Esophagus squamous epithelium (tissue), 5 donors: ENCODE data around the gene GTF2I. TPM values are rescaled to one million over a fixed set of nuclear protein-coding genes. Genes with fewer than 3 reads are reported as not detected.

Experiments
- DNase-seq: peaks from one replicate; lab custom pipeline; 2025; lab: John Stamatoyannopoulos, UW
- H3K27ac ChIP-seq, 4 donors: fragments of 200-600 bp; sonication (generic); one replicate each; pipeline ENCODE4 v1.5.1; 2016 to 2019; ENCODE audit warnings: mild to moderate bottlenecking in 1 of 4
- H3K27me3 ChIP-seq, 4 donors: fragments of 200-600 bp; sonication (generic); 1 replicate in 3 of 4; 2 replicates in 1 of 4; pipeline versions ENCODE4 v1.5.1 to v1.6.0; 2017 to 2021; ENCODE audit warnings: antibody characterized with exemption in 1 of 4
- H3K36me3 ChIP-seq, 3 donors: fragments of 200-600 bp; sonication (generic); one replicate each; pipeline ENCODE4 v1.5.1; 2016 to 2019
- H3K4me1 ChIP-seq, 3 donors: fragments of 200-600 bp; sonication (generic); one replicate each; pipeline ENCODE4 v1.5.1; 2017 to 2019
- H3K4me3 ChIP-seq, 4 donors: fragments of 200-600 bp; sonication (generic); 1 replicate in 3 of 4; 2 replicates in 1 of 4; pipeline ENCODE4 v1.5.1; 2016 to 2019; ENCODE audit warnings: mild to moderate bottlenecking in 2 of 4, moderate library complexity in 1 of 4
- H3K9me3 ChIP-seq, 3 donors: fragments of 200-600 bp; sonication (generic); one replicate each; pipeline ENCODE4 v1.5.1; 2016 to 2019
- POLR2A ChIP-seq, 4 donors: fragments of 450-650 bp; IDR thresholded peaks; one replicate each; pipeline ENCODE4 v1.6.1; 2017; ENCODE audit warnings: antibody characterized with exemption in 4 of 4, mild to moderate bottlenecking in 4 of 4, moderate library complexity in 3 of 4
- WGBS, 2 donors: methylation state at CpG; one replicate each; pipeline ENCODE4 v1.1.5; 2018; 5-methylcytosine and 5-hydroxymethylcytosine counted together
- intact Hi-C: fragments of 100-400 bp; cut with DNase I; formaldehyde crosslinking; loops from one replicate; pipeline ENCODE4 v1.15.0; 2022
- total RNA-seq, 4 donors: library from RNA; depleted of rRNA; stranded (reverse); fragments of >200 nt; gene quantifications; one replicate each; pipeline ENCODE4 v1.1.0, GENCODE V29; 2016
- TF ChIP-seq, protein P1 (sequence below), 6 experiments: fragments of 450-650 bp in 4 of 6; fragments of 200-600 bp in 2 of 6; sonication (generic) in 2 of 6; IDR thresholded peaks; one replicate each; pipeline ENCODE4 v1.5.1; 2016 to 2019; ENCODE audit warnings: antibody characterized with exemption in 6 of 6, mild to moderate bottlenecking in 4 of 6, moderate library complexity in 4 of 6
- donor health status: DM: yes; HTN: yes; CAD: no.

GTF2I gene
- total RNA-seq, 4 donors from 2014 or later = 104 to 146 (median 129) TPM

DNA sequence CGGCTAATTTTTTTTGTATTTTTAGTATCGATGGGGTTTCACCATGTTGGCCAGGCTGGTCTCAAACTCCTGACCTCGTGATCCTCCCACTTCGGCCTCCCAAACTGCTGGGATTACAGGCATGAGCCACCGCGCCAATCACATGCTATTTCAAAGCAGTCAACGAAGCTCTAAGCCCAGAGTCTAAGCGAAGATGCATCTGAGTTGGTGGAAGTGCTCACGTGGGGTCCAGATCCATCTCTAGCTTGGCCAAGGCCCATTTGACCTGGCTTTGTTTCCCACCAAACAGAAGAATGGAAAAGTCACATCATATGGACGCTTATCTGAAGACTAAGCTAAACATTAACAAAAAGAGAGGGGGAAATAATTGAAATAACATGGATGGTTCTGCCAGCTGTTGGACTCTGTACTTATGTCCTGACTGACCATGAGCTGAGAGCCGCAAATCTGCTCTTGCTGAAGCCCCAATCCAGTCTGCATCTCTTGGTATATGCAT lies 3.8 kb upstream of the GTF2I start:
- H3K27me3 ChIP-seq = no peaks in the 10 kb centered on the region
- no peak overlapping the region for H3K27ac ChIP-seq
- DNase-seq = no peak
- H3K36me3 ChIP-seq = no peaks in the 10 kb centered on the region
- H3K4me1 ChIP-seq = peaks cover 8 to 30% (median 11%) of the 10 kb centered on the region in 3 donors
- 95 to 97% methylated on average over 11 of the region's 11 CpGs for WGBS, 2 donors
- intact Hi-C loops = no loop called here
- no peaks in the 10 kb centered on the region for H3K9me3 ChIP-seq
- H3K4me3 ChIP-seq = no peak overlapping the region
- no peak for TF ChIP-seq POLR2A (IDR thresholded peaks at IDR 0.05)
- TF ChIP-seq, protein P1, sequence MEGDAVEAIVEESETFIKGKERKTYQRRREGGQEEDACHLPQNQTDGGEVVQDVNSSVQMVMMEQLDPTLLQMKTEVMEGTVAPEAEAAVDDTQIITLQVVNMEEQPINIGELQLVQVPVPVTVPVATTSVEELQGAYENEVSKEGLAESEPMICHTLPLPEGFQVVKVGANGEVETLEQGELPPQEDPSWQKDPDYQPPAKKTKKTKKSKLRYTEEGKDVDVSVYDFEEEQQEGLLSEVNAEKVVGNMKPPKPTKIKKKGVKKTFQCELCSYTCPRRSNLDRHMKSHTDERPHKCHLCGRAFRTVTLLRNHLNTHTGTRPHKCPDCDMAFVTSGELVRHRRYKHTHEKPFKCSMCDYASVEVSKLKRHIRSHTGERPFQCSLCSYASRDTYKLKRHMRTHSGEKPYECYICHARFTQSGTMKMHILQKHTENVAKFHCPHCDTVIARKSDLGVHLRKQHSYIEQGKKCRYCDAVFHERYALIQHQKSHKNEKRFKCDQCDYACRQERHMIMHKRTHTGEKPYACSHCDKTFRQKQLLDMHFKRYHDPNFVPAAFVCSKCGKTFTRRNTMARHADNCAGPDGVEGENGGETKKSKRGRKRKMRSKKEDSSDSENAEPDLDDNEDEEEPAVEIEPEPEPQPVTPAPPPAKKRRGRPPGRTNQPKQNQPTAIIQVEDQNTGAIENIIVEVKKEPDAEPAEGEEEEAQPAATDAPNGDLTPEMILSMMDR (IDR thresholded peaks at IDR 0.05) = no peak

DNA sequence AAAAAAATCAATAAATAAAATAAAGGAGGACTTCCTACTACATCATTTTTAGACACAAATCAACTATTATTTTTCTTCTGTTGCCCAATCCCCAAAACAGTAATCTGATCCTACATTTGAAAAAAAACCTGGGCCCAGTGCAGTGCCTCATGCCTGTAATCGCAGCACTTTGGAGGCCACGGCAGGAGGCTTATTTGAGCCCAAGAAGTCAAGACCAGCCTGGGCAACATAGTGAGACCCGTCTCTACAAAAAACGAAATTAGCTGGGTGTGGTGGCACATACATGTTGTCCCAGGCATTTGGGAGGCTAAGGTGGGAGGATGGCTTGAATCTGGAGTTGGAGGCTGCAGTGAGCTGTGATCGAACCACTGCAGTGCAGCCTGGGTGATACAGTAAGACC lies 2.7 kb upstream of the GTF2I start:
- WGBS, 2 donors = 84 to 94% methylated on average over 5 of the region's 5 CpGs
- intact Hi-C loops = no loop called here
- no peaks in the 10 kb centered on the region for H3K27me3 ChIP-seq
- H3K9me3 ChIP-seq = no peaks in the 10 kb centered on the region
- peaks cover 18 to 33% (median 20%) of the 10 kb centered on the region in 3 donors for H3K4me1 ChIP-seq
- H3K36me3 ChIP-seq = no peaks in the 10 kb centered on the region
- no peak for DNase-seq
- H3K4me3 ChIP-seq = no peak overlapping the region
- no peak for TF ChIP-seq POLR2A (IDR thresholded peaks at IDR 0.05)
- TF ChIP-seq, protein P1 (IDR thresholded peaks at IDR 0.05) = no peak
- H3K27ac ChIP-seq = no peak overlapping the region

DNA sequence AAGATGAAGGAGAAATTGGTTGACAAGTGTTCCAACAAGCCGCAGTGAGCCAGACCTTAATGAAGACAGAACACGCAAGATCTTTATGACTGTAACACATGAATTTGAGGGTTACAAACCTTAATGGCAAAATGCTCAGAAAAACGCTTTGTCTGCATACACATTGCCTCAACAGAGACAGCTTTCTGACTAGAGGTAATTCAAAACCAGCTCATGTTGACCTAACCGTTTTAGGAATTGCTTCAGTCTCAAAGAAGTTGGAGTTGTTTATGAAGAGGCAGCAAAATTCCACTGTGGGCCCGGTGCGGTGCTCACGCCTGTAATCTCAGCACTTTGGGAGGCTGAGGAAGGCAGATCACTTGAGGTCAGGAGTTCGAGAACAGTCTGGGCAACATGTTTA lies 2.2 kb upstream of the GTF2I start:
- no peak for DNase-seq
- H3K27ac ChIP-seq = peak overlapping the region in 3 of 4 donors; percentile 96 to 100 (median 99)
- H3K36me3 ChIP-seq = no peaks in the 10 kb centered on the region
- peak overlapping the region in 1 of 4 donors; percentile 100 for H3K4me3 ChIP-seq
- intact Hi-C loops = no loop called here
- H3K9me3 ChIP-seq = no peaks in the 10 kb centered on the region
- H3K4me1 ChIP-seq = peaks cover 18 to 39% (median 25%) of the 10 kb centered on the region in 3 donors
- WGBS, 2 donors = 58 to 68% methylated on average over 8 of the region's 8 CpGs
- TF ChIP-seq POLR2A (IDR thresholded peaks at IDR 0.05) = no peak
- TF ChIP-seq, protein P1 (IDR thresholded peaks at IDR 0.05) = no peak
- H3K27me3 ChIP-seq = no peaks in the 10 kb centered on the region

DNA sequence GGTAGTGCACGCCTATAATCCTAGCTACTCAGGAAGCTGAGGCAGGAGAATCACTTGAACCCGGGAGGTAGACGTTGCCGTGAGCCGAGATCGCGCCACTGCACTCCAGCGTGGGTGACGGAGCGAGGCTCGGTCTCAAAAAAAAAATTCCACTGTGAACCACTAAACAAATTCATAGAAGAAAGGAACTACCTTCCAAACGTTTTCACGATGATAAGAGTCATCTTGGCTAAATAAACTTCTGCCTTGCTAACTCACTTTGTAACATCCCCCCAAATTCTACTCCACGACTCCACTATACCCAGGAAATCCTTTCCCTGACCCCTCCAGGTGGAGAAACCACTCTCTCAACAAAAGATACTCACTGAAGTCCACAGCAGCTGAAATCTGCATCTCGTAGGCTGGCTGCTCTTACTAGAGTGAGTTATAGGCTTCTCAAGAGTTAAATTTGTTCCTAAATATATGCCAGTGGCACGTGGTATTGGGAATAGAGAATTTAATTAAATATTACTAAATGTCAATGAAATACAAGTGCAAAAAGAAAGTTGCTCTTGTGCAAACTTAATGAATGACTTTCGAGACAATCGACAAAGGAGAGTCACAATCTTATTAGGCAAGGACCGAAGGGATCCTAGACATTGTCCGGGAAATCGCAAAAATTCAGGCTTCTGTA lies 1.6 kb upstream of the GTF2I start:
- TF ChIP-seq POLR2A (IDR thresholded peaks at IDR 0.05) = no peak
- TF ChIP-seq, protein P1 (IDR thresholded peaks at IDR 0.05) = no peak
- Histone ChIP-seq H3K27ac (peak overlapping the region; percentile 96 to 100 (median 99)), H3K4me3 (peak overlapping the region; percentile 89 to 100 (median 96)), H3K36me3 (no peaks in the 10 kb centered on the region), H3K4me1 (peaks cover 21 to 44% (median 27%) of the 10 kb centered on the region in 3 donors), H3K27me3 (no peaks in the 10 kb centered on the region), H3K9me3 (no peaks in the 10 kb centered on the region)
- intact Hi-C loops = no loop called here
- 12 to 17% methylated on average over 21 of the region's 21 CpGs for WGBS, 2 donors
- DNase-seq = no peak

DNA sequence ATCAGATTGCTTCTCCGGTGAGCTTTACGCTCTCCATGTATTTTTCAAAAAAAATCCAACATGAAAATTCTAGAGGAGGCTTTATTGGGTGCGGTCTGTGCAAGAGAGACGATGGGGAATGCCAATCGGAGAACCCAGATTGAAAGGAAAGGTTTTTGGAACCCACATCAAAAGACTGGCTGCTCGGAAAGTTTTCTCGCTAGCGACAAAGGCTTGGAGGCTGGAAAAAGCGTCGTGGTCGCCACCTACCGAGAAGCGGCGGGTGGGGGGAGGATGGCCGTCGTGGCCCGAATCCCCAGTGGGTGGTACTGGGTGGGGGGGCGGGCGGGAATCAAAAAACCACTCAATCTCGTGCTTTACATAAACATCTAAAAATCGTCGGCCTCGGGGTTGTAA lies 1.1 kb upstream of the GTF2I start:
- Histone ChIP-seq H3K36me3 (no peaks in the 10 kb centered on the region), H3K4me1 (peaks cover 26 to 50% (median 32%) of the 10 kb centered on the region in 3 donors), H3K9me3 (no peaks in the 10 kb centered on the region), H3K4me3 (peak overlapping the region; percentile 89 to 100 (median 96)), H3K27me3 (no peaks in the 10 kb centered on the region), H3K27ac (peak overlapping the region; percentile 96 to 100 (median 99))
- WGBS, 2 donors = 0% methylated on average over 10 to 22 of the region's 23 CpGs
- intact Hi-C loops = no loop called here
- no peak for TF ChIP-seq POLR2A (IDR thresholded peaks at IDR 0.05)
- TF ChIP-seq, protein P1 (IDR thresholded peaks at IDR 0.05) = no peak
- no peak for DNase-seq
